Tibial nerve (tissue), 4 donors: ENCODE results near the gene CRAT.
"Not testable (repeated sequence)": the region's sequence is repeated elsewhere in the genome, so short reads cannot be mapped to it uniquely, and the experiment has no call there.

Experiments
- CTCF ChIP-seq, 5 experiments: fragments of 200-600 bp in 3 of 5; fragments of 450-650 bp in 2 of 5; sonication (generic) in 3 of 5; IDR thresholded peaks; one replicate each; pipeline ENCODE4 v1.5.1; 2016 to 2019; ENCODE audit warnings: antibody characterized with exemption in 5 of 5, mild to moderate bottlenecking in 3 of 5, moderate library complexity in 2 of 5
- EP300 ChIP-seq, 2 donors: sonication (generic); formaldehyde crosslinking; IDR thresholded peaks; one replicate each; pipeline ENCODE4 v1.6.1; 2017; ENCODE audit warnings: antibody characterized with exemption in 2 of 2, mild to moderate bottlenecking in 1 of 2
- POLR2A ChIP-seq, 2 donors: fragments of 450-650 bp; IDR thresholded peaks; one replicate each; pipeline ENCODE4 v1.6.1; 2017; ENCODE audit warnings: antibody characterized with exemption in 2 of 2, mild to moderate bottlenecking in 2 of 2, moderate library complexity in 2 of 2

- TF ChIP-seq POLR2A, CTCF, EP300 (IDR thresholded peaks at IDR 0.05): not testable (repeated sequence)
Observed at GRCh38 chr9:129130271-129130670, 19.7 kb upstream of the CRAT start.
